ENCODE measurements around the gene CCDC171.

GRCh38 chr9:15505921-15506320, 46.9 kb upstream of the CCDC171 start:
- TF ChIP-seq POLR2A (IDR thresholded peaks at IDR 0.05) (no peak), CTCF (IDR thresholded peaks at IDR 0.05) (no peak)

Measured in thyroid gland (tissue), 4 donors.